HG02970 (cell line): ENCODE results near the gene HSPA4.
"Not testable (repeated sequence)": the region's sequence is repeated elsewhere in the genome, so short reads cannot be mapped to it uniquely, and the experiment has no call there.

Experiments
- ATAC-seq: cut with Tn5 transposase; IDR thresholded peaks from one replicate; pipeline ENCODE4 v1.9.1; 2021; ENCODE audit warnings: mild to moderate bottlenecking, moderate library complexity, moderate number of reproducible peaks; ENCODE audit not compliant: unreplicated experiment, low FRiP score

HSPA4 gene

DNA sequence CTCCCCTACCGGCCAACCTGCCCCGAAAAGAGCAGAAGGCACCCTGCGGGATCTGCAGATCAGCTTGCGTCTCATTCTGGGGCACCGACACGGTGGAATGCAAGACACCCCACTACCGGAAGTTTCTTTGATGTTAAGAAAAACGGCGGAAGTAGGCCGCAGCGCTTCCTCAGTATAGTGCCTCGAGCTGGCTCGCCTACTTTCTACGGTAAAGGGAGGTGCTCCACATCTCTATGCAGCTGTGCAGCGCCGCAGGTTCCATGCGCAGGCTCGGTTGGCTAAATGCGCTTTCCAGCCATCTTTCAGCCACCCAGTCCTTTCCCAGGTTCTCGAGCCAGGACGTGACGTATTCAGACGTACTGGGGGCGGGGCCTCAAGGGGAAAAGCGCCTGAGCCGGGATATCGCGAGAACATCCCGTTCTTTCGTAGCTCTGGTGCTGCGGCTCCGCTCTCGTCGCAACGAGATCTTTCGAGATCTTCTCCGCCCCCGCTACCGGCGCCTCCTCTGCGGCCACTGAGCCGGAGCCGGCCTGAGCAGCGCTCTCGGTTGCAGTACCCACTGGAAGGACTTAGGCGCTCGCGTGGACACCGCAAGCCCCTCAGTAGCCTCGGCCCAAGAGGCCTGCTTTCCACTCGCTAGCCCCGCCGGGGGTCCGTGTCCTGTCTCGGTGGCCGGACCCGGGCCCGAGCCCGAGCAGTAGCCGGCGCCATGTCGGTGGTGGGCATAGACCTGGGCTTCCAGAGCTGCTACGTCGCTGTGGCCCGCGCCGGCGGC lies at the start of gene HSPA4:
HSPA4 (plus strand) TSS at position 472 of the 775 bp plus-strand sequence; CDS start at position 710, 238 bp downstream.
- peak; percentile 88 for ATAC-seq

- ATAC-seq, result no peak
Measured at GRCh38 chr5:133006653-133007052, 45.2 kb upstream of the HSPA4 start.

DNA sequence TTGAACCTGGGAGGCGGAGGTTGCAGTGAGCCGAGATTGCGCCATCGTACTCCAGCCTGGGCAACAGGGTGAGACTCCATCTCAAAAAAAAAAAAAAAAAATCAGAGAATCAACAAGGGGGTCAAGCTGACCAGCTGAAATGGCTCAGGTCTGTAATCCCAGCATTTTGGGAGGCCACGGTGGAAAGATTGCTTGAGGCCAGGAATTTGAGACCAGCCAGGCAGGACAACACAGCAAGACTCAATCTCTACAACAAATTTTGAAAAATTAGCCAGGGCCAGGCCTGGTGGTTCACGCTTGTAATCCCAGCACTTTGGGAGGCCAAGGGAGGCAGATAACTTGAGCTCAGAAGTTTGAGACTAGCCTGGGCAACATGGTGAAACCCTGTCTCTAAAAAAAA lies 43.4 kb upstream of the HSPA4 start:
- ATAC-seq, result not testable (repeated sequence)

DNA sequence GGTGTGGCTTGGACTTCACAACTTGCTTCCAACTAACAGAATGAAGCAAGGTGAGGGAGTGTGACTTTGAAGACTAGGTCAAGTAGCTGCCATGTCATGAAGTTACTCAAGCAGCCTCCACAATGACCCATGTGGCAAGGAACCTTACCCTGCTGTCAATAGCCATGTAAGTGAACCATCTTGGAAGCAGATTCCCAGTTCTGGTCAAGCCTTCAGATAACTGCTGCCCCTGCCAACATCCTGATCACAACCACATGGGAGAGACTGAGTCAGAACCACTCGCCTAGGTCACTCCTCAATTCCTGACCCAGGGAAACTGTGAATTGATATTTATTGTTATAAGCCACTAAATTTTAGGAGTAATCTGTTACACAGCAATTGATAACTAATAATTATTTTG lies 36.3 kb upstream of the HSPA4 start:
- ATAC-seq, result no peak

- no peak for ATAC-seq
Measured at GRCh38 chr5:133017964-133018363, 33.8 kb upstream of the HSPA4 start.

DNA sequence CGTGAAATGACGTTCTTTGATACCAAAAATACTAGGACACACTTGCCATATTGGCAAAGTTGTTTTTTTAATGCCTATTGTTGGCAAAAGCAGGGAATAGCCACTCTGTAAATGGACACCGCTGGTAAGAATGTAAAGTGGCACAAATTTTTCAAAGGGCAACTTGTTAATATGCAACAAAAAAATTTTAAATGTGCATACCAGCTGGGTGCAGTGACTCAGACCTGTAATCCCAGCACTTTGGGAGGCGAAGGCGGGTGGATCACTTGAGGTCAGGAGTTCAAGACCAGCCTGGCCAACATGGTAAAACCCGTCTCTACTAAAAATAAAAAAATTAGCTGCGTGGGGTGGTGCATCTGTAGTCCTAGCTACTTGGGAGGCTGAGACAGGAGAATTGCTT lies 32.3 kb upstream of the HSPA4 start:
- not testable (repeated sequence) for ATAC-seq

GRCh38 chr5:133025804-133026663 lies 25.8 kb upstream of the HSPA4 start, which contains the start of gene ZCCHC10:
Gene ZCCHC10, minus strand, starts transcription at chr5:133026549. Its CDS starts 12 bp downstream, at chr5:133026537.
- peak; percentile 91 for ATAC-seq

- no peak for ATAC-seq
Measured at GRCh38 chr5:133026664-133027153, 25.1 kb upstream of the HSPA4 start.

DNA sequence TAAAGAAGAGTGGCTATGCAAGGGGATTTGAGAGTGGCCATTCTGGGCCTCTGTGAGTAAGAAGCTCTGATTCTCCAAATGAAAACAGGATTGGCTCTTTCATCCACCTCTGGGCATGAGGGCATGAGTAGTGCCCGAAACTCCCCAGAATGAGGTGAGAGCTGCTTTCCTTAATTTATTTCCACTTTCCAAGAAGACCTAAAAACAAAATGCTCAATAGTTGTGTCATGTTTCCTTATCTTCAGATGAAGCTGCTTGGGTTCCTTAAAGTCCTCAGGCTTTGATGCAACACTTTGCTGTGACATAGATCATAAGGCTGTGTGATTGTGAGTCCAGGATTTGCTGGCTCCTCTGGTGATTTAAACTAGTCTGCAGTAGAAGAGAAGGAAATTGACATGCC lies 22.4 kb upstream of the HSPA4 start:
- ATAC-seq, result no peak

- ATAC-seq, result no peak
Measured at GRCh38 chr5:133030343-133031005, 21.3 kb upstream of the HSPA4 start.

- ATAC-seq, result no peak
Measured at GRCh38 chr5:133032852-133033742, 18.7 kb upstream of the HSPA4 start.

DNA sequence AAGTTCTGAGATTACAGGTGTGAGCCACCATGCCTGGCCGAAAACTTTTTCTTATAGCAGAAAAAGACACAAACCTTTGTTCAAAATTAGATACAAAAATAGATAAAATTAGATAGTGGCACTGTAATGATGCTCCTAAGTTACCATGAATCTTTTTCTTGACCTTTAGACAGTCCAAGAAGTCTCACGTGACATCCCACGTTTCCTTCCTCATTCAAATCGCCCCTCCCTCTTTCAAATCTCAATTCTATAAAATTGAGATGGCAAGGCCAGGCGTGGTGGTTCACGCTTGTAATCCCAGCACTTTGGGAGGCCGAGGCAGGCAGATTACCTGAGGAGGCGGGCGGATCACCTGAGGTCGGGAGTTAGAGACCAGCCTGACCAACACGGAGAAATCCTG lies 17.7 kb upstream of the HSPA4 start:
- no peak for ATAC-seq

DNA sequence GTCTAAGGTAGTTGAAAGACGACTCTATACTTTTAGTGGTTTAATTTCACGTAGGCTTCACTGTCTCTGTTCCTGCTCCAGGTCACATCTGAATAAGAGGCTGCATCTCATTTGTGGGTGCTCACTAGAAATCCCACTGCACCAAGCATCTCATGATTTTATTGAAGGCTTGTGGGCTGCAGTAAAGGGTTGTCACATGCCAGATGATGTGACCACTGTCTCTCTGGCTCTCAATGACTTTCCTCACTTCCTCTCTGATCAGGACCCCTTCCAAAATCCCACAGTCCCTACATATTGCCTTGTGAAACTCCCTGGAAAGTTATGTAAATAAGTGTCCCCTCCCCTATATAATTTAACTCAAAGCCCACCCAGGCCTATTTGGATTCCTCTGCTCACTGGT lies 16.6 kb upstream of the HSPA4 start:
- no peak for ATAC-seq

DNA sequence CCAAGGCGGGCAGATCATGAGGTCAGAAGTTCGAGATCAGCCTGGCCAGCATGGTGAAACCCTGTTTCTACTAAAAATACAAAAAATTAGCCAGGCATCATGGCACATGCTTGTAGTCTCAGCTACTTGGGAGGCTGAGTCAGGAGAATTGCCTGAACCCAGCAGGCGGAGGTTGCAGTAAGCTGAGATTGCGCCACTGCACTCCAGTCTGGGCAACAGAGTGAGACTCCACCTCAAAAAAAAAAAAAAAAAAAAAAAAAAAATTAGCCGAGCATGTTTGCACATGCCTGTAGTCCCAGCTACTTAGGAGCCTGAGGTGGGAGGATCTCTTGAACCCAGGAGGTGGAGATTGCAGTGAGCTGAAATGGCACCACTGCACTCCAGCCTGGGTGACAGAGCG lies 15.1 kb upstream of the HSPA4 start:
- ATAC-seq, result not testable (repeated sequence)

DNA sequence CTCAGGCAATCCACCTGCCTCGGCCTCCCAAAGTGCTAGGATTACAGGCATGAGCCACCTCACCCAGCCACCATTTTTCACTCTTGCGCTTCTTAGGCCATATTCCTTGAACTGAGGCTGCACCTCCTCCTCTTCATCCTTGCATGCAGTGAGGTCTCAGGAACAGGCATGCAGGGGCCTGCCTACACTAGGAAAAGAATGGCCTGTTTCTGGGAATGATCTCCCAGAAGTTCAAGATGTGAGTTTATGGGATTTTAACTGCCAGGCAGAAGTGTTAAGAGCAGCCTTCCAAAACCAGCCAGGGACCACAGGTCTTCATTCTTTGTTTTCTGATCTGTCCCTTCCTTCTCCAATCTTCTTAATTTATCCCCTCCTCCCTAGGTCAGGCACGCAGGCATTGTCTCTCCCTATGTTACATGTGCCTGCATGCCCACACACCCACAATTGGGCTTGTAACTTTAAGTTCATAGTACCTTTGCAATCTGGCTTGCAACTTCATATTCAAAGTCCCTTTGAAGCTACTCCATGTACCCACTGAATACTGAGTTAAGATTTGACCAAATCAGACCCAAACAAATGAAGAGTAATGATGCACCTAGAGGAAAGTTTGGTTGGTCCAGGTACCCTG lies 10.5 kb upstream of the HSPA4 start:
- ATAC-seq, result no peak

- no peak for ATAC-seq
Measured at GRCh38 chr5:133041910-133042309, 9.9 kb upstream of the HSPA4 start.

GRCh38 chr5:133046560-133046959 lies 5.3 kb upstream of the HSPA4 start:
- ATAC-seq, result not testable (repeated sequence)

GRCh38 chr5:133047404-133047803 lies 4.4 kb upstream of the HSPA4 start:
- ATAC-seq, result no peak

GRCh38 chr5:133048993-133049725 lies 2.7 kb upstream of the HSPA4 start:
- no peak for ATAC-seq
